Left ventricle myocardium superior (tissue), 1 donor: ENCODE data around the gene FZD4. TPM values are rescaled to one million over a fixed set of nuclear protein-coding genes. Genes with fewer than 3 reads are reported as not detected.

Experiments used
- total RNA-seq: library from RNA; stranded (reverse); fragmentation: NEBNext Ultra II Directional; extraction: Animal tissue kit (Norgen Biotek cat#: 25700); gene quantifications from one replicate; pipeline ENCODE4 v1.2.1, GENCODE V29; 2021
- donor health status: DM: no; HTN: yes; CAD: no; lungs with severe emphysema.

The FZD4 gene
- total RNA-seq, 1 donor from 2014 or later = 28.8 TPM

Other genes with a start within 250 kb of the FZD4 start
- 5.6 TPM for gene PRSS23, start 154.9 kb downstream of the FZD4 start, total RNA-seq
- 20.1 TPM for gene TMEM135, start 82.5 kb upstream of the FZD4 start, total RNA-seq